Lung (tissue), 12 donors: ENCODE data around the gene LAP3. TPM values are rescaled to one million over a fixed set of nuclear protein-coding genes. Genes with fewer than 3 reads are reported as not detected.

Experiments
- ATAC-seq: fragments of 200-7000 bp; cut with Tn5 transposase; one replicate; pipeline ENCODE4 v1.9.1; 2020; ENCODE audit warnings: moderate number of reproducible peaks; ENCODE audit not compliant: insufficient read depth, low FRiP score
- DNase-seq, 3 donors: peaks; one replicate each; pipeline ENCODE4 v3.0.0-alpha.2; 2013 to 2017
- H3K27ac ChIP-seq, 2 donors: one replicate each; pipeline ENCODE4 v1.5.1; 2013; ENCODE audit warnings: mild to moderate bottlenecking in 2 of 2, moderate library complexity in 2 of 2, control low read depth in 1 of 2, inconsistent platforms in 1 of 2, low read depth in 1 of 2, low read length in 1 of 2
- H3K27me3 ChIP-seq, 3 donors: one replicate each; pipeline ENCODE4 v1.5.1; 2013; ENCODE audit warnings: low read length in 2 of 3; ENCODE audit not compliant: control insufficient read depth in 3 of 3, insufficient read depth in 3 of 3
- H3K36me3 ChIP-seq, 4 donors: one replicate each; pipeline ENCODE4 v1.5.1; 2013; ENCODE audit warnings: low read length in 4 of 4, mild to moderate bottlenecking in 1 of 4, moderate library complexity in 1 of 4; ENCODE audit not compliant: control insufficient read depth in 4 of 4, insufficient read depth in 4 of 4
- H3K4me1 ChIP-seq, 5 donors: one replicate each; pipeline ENCODE4 v1.5.1; 2013; ENCODE audit warnings: low read length in 5 of 5, mild to moderate bottlenecking in 2 of 5, moderate library complexity in 1 of 5; ENCODE audit not compliant: control insufficient read depth in 5 of 5, insufficient read depth in 5 of 5
- H3K4me3 ChIP-seq: one replicate; pipeline ENCODE4 v1.5.1; 2013; ENCODE audit warnings: mild to moderate bottlenecking, control low read depth, moderate library complexity
- H3K9ac ChIP-seq, 2 donors: one replicate each; pipeline ENCODE4 v1.5.1; 2013; ENCODE audit warnings: low read length in 2 of 2, control low read depth in 1 of 2; ENCODE audit not compliant: insufficient read depth in 1 of 2
- H3K9me3 ChIP-seq, 4 donors: one replicate each; pipeline ENCODE4 v1.5.1; 2013; ENCODE audit warnings: low read length in 3 of 4, mild to moderate bottlenecking in 1 of 4, moderate library complexity in 1 of 4; ENCODE audit not compliant: control insufficient read depth in 4 of 4, insufficient read depth in 3 of 4
- WGBS, 2 donors: extraction: QIAGEN DNeasy Blood & Tissue Kit; methylation state at CpG; one replicate each; pipeline ENCODE4 v1.1.7; 2013; 5-methylcytosine and 5-hydroxymethylcytosine counted together
- polyA plus RNA-seq, 2 donors: library from polyadenylated mRNA; stranded (reverse); fragments of 200-250 nt; gene quantifications; one replicate each; pipeline ENCODE4 v1.2.1, GENCODE V29; 2013
- total RNA-seq, 2 donors: library from RNA; depleted of rRNA in 1 of 2; stranded (reverse); fragments of >200 nt in 1 of 2; gene quantifications; one replicate each; pipeline ENCODE4 v1.2.1, GENCODE V29; 2014 to 2021
- TF ChIP-seq, protein P1 (sequence below): IDR thresholded peaks from 2 replicates; pipeline ENCODE4 v1.5.1; 2012; ENCODE audit warnings: mild to moderate bottlenecking; ENCODE audit errors: control extremely low read depth, extremely low read depth
- donor health status: control.
- donor health status: control.
- donor health status: Bipolar disorder and iron deficiency.
- donor health status: healthy.
- donor health status: DM: yes; HTN: yes; CAD: no.

Gene LAP3
- total and polyA plus RNA-seq, 4 donors, result 30.7 to 185 (median 104) TPM

DNA sequence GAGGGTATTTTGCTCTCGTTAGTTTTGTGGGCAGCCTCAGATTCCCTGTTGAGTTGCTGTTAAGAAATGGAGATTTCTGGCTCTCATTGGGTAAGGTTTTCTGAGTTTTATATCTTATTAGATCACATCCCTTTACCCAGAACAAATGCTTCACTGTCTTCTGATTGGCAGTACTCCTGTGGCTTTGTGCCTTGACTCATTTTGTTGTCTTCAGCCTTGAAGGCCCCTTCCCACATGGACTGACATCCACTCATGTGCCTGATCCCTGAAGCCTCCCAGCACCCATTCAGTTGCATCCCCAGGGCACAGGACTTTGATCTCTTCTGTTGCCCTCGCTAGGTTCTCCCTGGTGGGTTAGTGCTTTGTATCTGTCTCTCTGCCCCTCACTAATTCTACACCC, 47.8 kb downstream of the LAP3 start:
- ATAC-seq (no peak), DNase-seq (no peak)
- 82 to 86% methylated on average over 2 of the region's 2 CpGs for WGBS, 2 donors
- no peak overlapping the region for H3K4me3 ChIP-seq
- H3K9ac ChIP-seq, result no peak overlapping the region
- H3K9me3 ChIP-seq, result no peaks in the 10 kb centered on the region
- no peaks in the 10 kb centered on the region for H3K27me3 ChIP-seq
- H3K36me3 ChIP-seq, result peaks cover 47 to 72% (median 56%) of the 10 kb centered on the region in 4 donors
- TF ChIP-seq, protein P1, sequence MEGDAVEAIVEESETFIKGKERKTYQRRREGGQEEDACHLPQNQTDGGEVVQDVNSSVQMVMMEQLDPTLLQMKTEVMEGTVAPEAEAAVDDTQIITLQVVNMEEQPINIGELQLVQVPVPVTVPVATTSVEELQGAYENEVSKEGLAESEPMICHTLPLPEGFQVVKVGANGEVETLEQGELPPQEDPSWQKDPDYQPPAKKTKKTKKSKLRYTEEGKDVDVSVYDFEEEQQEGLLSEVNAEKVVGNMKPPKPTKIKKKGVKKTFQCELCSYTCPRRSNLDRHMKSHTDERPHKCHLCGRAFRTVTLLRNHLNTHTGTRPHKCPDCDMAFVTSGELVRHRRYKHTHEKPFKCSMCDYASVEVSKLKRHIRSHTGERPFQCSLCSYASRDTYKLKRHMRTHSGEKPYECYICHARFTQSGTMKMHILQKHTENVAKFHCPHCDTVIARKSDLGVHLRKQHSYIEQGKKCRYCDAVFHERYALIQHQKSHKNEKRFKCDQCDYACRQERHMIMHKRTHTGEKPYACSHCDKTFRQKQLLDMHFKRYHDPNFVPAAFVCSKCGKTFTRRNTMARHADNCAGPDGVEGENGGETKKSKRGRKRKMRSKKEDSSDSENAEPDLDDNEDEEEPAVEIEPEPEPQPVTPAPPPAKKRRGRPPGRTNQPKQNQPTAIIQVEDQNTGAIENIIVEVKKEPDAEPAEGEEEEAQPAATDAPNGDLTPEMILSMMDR, result no peak
- no peaks in the 10 kb centered on the region for H3K4me1 ChIP-seq
- H3K27ac ChIP-seq, result no peak overlapping the region

DNA sequence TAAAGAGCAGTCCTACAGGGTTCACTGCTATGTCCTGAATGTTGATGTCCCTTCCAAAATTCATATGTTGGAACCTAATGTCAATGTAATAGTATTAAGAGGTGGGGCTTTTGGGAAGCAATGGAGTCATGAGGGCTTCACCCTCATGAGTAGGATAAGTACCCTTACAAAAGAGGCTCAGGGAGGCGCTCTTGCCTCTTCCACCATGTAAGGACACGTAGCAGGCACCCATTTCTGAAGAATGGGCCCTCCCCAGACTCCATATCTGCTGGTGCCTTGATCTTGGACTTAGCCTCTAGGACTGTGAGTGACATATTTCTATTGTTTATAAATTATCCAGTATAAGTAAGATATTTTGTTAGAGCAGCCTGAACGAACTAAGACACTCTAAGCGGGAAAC, 53.2 kb downstream of the LAP3 start:
- TF ChIP-seq, protein P1, result no peak
- no peak overlapping the region for H3K9ac ChIP-seq
- H3K4me3 ChIP-seq, result no peak overlapping the region
- no peak for DNase-seq
- no peaks in the 10 kb centered on the region for H3K4me1 ChIP-seq
- no peak overlapping the region for H3K27ac ChIP-seq
- peaks cover 34 to 58% (median 43%) of the 10 kb centered on the region in 4 donors for H3K36me3 ChIP-seq
- WGBS, 2 donors, result 91 to 99% methylated on average over 4 of the region's 4 CpGs
- no peaks in the 10 kb centered on the region for H3K9me3 ChIP-seq
- no peaks in the 10 kb centered on the region for H3K27me3 ChIP-seq
- no peak for ATAC-seq

DNA sequence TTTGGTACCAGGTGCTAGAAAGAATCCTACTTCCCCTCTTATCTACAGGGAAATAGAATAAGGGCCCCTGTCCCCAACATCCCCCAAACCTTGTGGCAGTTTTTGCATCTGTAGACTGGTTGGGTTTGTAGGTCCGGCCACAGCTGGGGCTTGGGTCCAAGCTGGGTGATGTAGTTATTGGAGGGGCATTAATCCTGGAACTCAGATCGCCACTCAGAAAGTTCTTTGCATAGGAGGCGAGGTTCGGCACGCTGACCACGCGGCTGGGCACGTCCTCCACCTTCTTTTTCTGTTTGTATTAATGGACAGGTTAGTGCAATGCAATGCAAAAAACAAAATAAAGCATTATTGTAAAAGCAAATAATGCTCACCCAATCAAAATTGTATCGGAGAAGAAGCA, 56.6 kb downstream of the LAP3 start:
- no peaks in the 10 kb centered on the region for H3K9me3 ChIP-seq
- ATAC-seq (no peak), DNase-seq (no peak)
- TF ChIP-seq, protein P1, result no peak
- H3K27me3 ChIP-seq, result no peaks in the 10 kb centered on the region
- H3K4me3 ChIP-seq, result no peak overlapping the region
- no peaks in the 10 kb centered on the region for H3K4me1 ChIP-seq
- no peak overlapping the region for H3K27ac ChIP-seq
- no peak overlapping the region for H3K9ac ChIP-seq
- H3K36me3 ChIP-seq, result peaks cover 15 to 38% (median 25%) of the 10 kb centered on the region in 4 donors
- 98% methylated on average over 9 of the region's 9 CpGs for WGBS, 2 donors

DNA sequence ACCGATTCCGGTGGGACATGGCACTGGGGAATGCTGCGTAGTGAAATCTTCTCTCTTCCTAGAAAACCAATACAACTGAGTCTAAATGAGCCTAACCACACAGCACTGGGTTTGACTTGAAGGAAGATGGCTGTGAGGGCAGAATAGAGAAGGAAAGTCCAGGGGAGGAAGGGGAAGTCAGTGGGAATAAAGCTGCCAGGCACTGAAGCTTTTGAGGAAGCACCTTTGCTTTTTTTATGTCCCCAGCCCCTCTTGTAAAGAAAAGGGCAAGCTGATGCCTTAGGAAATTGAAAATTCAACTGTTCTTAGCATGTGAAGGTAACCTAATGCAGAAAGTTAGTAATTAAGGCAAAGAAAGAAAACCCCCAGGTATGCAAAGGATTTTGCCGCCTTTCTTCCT, 58.1 kb downstream of the LAP3 start:
- H3K4me1 ChIP-seq, result no peaks in the 10 kb centered on the region
- WGBS, 2 donors, result 95 to 98% methylated on average over 4 of the region's 4 CpGs
- H3K36me3 ChIP-seq, result peaks cover 15 to 30% (median 26%) of the 10 kb centered on the region in 4 donors
- H3K4me3 ChIP-seq, result no peak overlapping the region
- ATAC-seq (no peak), DNase-seq (no peak)
- no peak overlapping the region for H3K9ac ChIP-seq
- TF ChIP-seq, protein P1, result no peak
- no peaks in the 10 kb centered on the region for H3K9me3 ChIP-seq
- no peaks in the 10 kb centered on the region for H3K27me3 ChIP-seq
- H3K27ac ChIP-seq, result no peak overlapping the region
